Cardiac muscle cell (in vitro differentiated cells and primary cell): ENCODE results near the gene WDR88. TPM values are rescaled to one million over a fixed set of nuclear protein-coding genes. Genes with fewer than 3 reads are reported as not detected.
"Not testable (repeated sequence)": the region's sequence is repeated elsewhere in the genome, so short reads cannot be mapped to it uniquely, and the experiment has no call there.

Source experiments
- DNase-seq, 2 donors: peaks; one replicate each; pipeline versions ENCODE4 v3.0.0 to v3.0.0-alpha.2; 2010 to 2017; ENCODE audit warnings: low read depth in 1 of 2, low spot score in 1 of 2
- H3K27ac ChIP-seq: fragments of 200-600 bp; sonication (generic); 2 replicates; pipeline ENCODE4 v1.5.1; 2016
- H3K27me3 ChIP-seq: fragments of 200-600 bp; sonication (generic); 2 replicates; pipeline ENCODE4 v1.6.0; 2016; ENCODE audit warnings: control low read depth
- H3K36me3 ChIP-seq: fragments of 200-600 bp; sonication (generic); 2 replicates; pipeline ENCODE4 v1.5.1; 2016; ENCODE audit warnings: control low read depth
- H3K4me1 ChIP-seq: fragments of 200-600 bp; sonication (generic); 2 replicates; pipeline ENCODE4 v1.8.1; 2017; ENCODE audit warnings: low read depth, mild to moderate bottlenecking, mixed run types
- H3K4me3 ChIP-seq: fragments of 200-600 bp; sonication (generic); 2 replicates; pipeline ENCODE4 v1.5.1; 2016; ENCODE audit warnings: mild to moderate bottlenecking
- H3K9me3 ChIP-seq: fragments of 200-600 bp; sonication (generic); 2 replicates; pipeline ENCODE4 v1.5.1; 2017; ENCODE audit warnings: low read depth, mild to moderate bottlenecking, control low read depth
- polyA plus RNA-seq: library from polyadenylated mRNA; unstranded; fragments of >200 nt; fragmentation: Nextera tagmentation; extraction: Ambion mirVana; gene quantifications from 2 replicates; pipeline ENCODE4 v1.2.1, GENCODE V29; 2016
- total RNA-seq: library from RNA; depleted of rRNA; stranded (reverse); fragments of >200 nt; gene quantifications from 2 replicates; pipeline ENCODE4 v1.2.3, GENCODE V29; 2016
- TF ChIP-seq, protein P1 (sequence below): IDR thresholded peaks from 2 replicates; pipeline ENCODE4 v1.5.1; 2012; ENCODE audit warnings: low read depth, mild to moderate bottlenecking, low read length

The WDR88 gene
- total and polyA plus RNA-seq, 2 experiments from 2014 or later, result 0.78 TPM; not detected in 1

DNA sequence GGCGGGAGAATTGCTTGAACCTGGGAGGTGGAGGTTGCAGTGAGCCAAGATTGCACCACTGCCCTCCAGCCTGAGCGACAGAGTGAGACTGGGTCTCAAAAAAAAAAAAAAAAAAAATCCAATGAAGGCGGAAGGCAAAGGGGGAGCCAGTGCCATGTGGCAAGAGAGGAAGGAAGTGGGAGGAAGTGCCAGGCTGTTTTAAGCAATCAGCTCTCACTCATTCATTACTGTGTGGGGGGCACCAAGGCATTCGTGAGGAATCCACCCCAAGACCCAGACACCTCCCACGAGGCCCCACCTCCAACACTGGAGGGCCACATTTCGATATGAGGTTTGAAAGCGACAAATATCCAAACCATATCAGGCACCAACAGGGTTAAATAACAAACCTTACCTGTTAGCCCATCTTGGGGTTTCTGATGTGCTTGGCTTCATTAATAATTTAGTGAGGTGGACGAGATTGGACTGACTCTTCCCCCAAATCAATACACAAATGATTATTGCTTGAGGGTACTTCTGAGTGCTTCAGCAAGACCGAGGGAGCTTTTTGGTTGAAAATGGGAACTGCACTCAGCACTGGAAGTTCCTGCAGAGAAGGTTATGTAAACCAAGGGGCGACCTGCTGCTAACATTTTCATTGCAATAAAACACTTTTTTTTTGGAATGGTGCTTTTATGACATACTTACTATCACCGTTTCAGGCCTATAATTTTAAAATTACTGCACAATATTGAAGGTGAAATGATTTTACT is 54.7 kb downstream of the WDR88 start:
- no peak overlapping the region for H3K4me3 ChIP-seq
- H3K27me3 ChIP-seq, result no peaks in the 10 kb centered on the region
- H3K9me3 ChIP-seq, result no peaks in the 10 kb centered on the region
- no peak for DNase-seq
- no peak overlapping the region for H3K27ac ChIP-seq
- no peaks in the 10 kb centered on the region for H3K4me1 ChIP-seq
- TF ChIP-seq, protein P1, sequence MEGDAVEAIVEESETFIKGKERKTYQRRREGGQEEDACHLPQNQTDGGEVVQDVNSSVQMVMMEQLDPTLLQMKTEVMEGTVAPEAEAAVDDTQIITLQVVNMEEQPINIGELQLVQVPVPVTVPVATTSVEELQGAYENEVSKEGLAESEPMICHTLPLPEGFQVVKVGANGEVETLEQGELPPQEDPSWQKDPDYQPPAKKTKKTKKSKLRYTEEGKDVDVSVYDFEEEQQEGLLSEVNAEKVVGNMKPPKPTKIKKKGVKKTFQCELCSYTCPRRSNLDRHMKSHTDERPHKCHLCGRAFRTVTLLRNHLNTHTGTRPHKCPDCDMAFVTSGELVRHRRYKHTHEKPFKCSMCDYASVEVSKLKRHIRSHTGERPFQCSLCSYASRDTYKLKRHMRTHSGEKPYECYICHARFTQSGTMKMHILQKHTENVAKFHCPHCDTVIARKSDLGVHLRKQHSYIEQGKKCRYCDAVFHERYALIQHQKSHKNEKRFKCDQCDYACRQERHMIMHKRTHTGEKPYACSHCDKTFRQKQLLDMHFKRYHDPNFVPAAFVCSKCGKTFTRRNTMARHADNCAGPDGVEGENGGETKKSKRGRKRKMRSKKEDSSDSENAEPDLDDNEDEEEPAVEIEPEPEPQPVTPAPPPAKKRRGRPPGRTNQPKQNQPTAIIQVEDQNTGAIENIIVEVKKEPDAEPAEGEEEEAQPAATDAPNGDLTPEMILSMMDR, result no peak
- H3K36me3 ChIP-seq, result no peaks in the 10 kb centered on the region

DNA sequence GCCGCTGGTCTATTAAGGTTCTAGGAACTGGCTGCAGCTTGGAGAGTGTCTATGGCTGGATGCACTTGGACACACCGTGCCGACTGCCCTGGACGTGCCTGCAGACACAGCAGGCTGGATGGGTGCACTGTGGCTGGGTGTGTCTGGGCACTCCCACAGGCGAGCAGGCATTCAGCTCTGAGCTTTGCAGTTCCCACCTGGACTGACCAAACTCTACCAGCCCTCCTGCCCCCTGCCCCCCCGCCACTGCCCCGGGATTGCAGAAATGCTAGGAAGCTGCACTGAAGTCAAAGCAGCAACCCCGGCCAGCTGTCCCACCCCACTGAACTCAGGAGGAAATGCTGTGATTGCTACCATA is 55.2 kb downstream of the WDR88 start:
- no peak overlapping the region for H3K27ac ChIP-seq
- DNase-seq, result no peak
- H3K27me3 ChIP-seq, result no peaks in the 10 kb centered on the region
- TF ChIP-seq, protein P1, result no peak
- H3K4me3 ChIP-seq, result no peak overlapping the region
- H3K9me3 ChIP-seq, result no peaks in the 10 kb centered on the region
- H3K36me3 ChIP-seq, result no peaks in the 10 kb centered on the region
- H3K4me1 ChIP-seq, result no peaks in the 10 kb centered on the region

DNA sequence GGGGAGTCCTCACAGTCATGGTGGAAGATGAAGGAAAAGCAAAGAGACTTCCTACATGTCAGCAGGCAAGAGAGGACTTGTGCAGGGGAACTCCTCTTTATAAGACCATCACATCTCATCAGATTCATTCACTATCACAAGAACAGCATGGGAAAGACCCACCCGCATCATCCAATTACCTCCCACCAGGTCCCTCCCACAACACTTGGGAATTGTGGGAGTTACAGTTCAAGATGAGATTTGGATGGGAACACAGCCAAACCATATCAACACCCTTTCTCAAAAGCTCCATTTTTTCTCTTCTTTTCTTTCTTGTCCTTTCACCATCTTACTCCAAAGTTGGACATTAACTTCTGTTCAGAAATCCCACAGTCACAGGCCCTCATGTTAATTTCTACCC is 57.5 kb downstream of the WDR88 start:
- Histone ChIP-seq H3K4me1 (no peaks in the 10 kb centered on the region), H3K9me3 (no peaks in the 10 kb centered on the region), H3K4me3 (no peak overlapping the region), H3K27ac (no peak overlapping the region), H3K36me3 (no peaks in the 10 kb centered on the region), H3K27me3 (no peaks in the 10 kb centered on the region)
- no peak for DNase-seq
- TF ChIP-seq, protein P1, result no peak

DNA sequence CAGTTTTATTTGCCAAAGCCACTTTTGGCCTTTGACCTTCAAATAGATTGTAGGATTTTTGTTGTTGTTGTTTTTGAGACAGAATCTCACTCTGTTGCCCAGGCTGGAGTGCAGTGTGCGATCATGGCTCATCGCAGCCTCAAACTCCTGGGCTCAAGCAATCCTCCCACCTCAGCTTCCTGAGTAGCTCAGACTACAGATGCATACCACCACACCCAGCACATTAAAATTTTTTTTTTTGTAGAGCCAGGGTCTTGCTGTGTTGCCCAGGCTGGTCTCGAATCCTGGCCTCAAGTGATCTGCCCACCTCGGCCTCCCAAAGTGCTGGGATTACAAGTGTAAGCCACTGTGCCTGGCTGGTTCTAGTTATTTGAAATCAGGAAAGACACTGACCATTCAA is 59.2 kb downstream of the WDR88 start:
- H3K4me1 ChIP-seq, H3K36me3 ChIP-seq: not testable (repeated sequence)

DNA sequence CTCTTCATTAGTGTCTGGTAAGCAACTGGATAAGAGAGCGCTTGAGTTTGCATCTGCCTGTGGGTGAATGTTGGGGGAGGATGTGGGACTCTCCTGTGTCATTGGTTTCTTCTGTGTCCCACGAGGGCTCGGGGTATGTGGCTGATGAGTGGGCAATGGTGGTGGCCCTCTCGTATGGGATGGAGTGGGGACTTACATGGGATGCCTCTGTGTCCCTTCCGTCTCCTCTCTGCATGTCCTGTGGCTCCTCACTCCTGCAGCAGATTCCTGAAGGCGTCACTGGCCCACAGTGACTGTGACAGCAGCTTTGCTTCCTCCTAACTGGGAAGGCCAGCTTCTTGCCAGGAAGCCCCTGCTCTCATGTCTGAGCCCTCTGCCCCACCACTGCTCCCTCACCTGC is 59.6 kb downstream of the WDR88 start:
- TF ChIP-seq, protein P1, result no peak
- no peak overlapping the region for H3K4me3 ChIP-seq
- DNase-seq, result no peak
- H3K9me3 ChIP-seq, result no peaks in the 10 kb centered on the region
- H3K27ac ChIP-seq, result no peak overlapping the region
- no peaks in the 10 kb centered on the region for H3K27me3 ChIP-seq
- no peaks in the 10 kb centered on the region for H3K4me1 ChIP-seq
- no peaks in the 10 kb centered on the region for H3K36me3 ChIP-seq

More for the DNA sequence above, 59.2 kb downstream of the WDR88 start:
- H3K4me3 ChIP-seq, DNase-seq, H3K27me3 ChIP-seq, H3K9me3 ChIP-seq, H3K27ac ChIP-seq: not testable (repeated sequence)

DNA sequence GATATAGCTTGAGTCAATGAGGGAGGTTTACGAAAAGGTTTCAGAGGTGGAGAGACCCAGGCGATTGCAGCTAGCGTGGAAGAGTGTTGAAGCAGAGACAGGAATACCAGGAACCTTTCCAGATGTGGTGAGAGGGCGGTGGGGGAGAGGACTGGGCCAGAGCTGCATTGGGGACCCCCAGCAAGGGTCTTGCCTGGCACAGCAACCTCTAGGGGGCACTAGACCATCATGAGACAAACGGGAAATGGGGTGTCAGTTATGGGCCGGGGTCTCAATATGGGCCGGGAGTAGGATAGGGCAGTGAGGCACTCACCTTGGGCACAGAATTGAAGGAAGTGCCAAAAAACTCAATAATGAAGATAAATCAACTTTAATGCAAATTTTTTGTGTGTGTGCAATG is 60.1 kb downstream of the WDR88 start:
- H3K4me3 ChIP-seq, result no peak overlapping the region
- H3K4me1 ChIP-seq, result no peaks in the 10 kb centered on the region
- TF ChIP-seq, protein P1, result peak; percentile 28
- DNase-seq, result no peak
- no peak overlapping the region for H3K27ac ChIP-seq
- H3K27me3 ChIP-seq, result no peaks in the 10 kb centered on the region
- no peaks in the 10 kb centered on the region for H3K9me3 ChIP-seq
- no peaks in the 10 kb centered on the region for H3K36me3 ChIP-seq
